GM19463 (cell line): ENCODE results near the gene OR6S1.
A peak's percentile ranks its signal among the peaks of the same experiment; 100 is the strongest.
"Not testable (repeated sequence)": the region's sequence is repeated elsewhere in the genome, so short reads cannot be mapped to it uniquely, and the experiment has no call there.

Source experiments
- ATAC-seq: cut with Tn5 transposase; IDR thresholded peaks from one replicate; pipeline ENCODE4 v1.9.1; 2021; ENCODE audit warnings: mild to moderate bottlenecking, moderate library complexity; ENCODE audit not compliant: unreplicated experiment

OR6S1 gene

DNA sequence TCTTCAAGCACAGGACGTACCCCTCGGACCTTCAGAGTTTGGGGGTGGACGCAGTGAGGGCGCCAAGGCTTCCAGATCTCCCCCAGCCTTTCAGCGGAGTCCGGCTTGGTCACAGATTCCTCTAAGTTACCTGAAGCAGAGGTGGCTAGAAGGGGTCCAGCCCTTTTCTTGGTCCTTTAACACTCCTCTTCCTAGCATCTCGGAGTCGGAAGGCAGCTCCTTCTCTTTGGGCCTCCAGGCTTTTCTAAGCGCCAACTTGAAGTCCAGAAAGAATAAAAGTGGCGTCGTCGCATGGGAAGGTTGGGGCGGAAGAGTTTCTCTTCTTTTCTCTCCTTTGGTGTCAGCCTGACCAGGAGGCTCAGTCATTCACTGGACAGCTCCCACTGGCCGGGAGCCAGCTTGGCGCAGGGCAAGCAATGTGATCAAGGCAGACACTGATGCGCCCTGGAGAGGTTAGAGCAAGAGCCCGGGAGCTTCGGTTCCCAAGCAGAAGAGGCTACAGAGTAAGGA lies 9.6 kb downstream of the OR6S1 start:
- no peak for ATAC-seq

DNA sequence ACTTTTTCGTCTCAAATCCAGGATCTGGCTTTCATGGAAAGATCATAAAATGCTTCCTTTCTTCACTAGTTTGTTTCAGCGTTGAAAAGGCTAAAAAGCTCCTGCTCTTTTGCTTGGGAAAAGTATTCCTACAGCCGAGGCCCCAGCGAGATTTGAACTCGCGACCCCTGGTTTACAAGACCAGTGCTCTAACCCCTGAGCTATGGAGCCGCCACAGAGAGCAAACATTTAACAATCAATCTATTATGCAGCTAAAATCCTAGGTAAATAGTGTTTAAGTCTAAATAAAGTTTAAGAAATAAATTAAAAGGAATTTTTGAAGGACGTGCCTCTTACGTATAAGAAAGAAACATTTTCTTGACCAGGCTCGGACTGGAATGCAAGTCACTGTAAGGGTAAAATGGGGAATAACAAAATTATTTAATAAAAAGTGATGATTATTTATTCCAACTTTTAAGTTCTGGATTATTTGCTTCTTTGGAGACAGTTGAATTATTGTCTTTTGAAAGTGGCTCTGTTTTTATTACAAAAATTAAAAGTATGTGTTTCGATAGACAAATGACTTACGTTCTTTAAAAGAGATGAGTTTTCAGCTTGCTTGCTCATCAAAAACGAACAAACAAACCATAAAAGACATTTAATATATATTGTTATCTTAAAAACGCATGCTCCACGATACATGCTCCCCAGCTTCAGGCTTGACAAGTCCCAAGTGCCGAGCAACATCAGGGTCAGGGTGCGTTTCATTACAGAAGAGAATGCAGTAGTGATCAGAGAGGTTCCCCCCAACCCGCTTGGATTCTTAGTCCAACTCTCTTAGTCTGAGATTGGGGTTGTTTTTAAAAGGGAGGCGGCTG lies 10.2 kb downstream of the OR6S1 start:
- no peak for ATAC-seq

DNA sequence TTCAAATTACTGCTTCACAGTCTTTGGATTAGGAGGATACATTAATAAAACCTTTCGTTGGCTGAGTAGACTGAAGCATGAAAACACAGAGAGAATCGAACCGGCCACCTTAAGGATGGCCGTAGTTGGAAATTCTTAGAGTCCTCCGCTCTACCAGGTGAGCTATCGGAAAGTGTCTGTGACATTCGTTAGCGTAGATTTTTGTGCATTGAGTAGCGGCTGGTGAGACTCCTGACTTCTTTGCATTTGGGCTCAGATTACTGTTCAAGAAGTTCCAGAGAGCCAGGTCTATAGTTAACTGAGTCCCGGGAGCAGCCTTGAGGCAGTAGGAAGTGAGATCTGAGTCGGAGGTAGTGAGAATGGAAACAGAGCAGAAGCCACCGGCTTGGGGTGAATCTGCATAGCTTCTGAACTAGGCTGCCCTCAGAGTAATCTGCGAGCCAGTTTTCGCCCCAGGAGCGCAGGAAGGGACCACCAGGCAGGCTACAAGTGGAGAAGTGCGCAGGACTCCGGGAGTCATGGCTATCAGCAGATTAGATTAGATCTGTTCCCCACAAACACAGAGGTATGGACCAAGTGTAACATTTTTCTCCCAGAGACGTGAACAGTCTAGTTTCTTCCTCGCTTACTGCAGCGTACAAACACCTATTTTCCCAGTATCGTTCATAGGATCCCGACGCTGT lies 11.0 kb downstream of the OR6S1 start:
- ATAC-seq = no peak

DNA sequence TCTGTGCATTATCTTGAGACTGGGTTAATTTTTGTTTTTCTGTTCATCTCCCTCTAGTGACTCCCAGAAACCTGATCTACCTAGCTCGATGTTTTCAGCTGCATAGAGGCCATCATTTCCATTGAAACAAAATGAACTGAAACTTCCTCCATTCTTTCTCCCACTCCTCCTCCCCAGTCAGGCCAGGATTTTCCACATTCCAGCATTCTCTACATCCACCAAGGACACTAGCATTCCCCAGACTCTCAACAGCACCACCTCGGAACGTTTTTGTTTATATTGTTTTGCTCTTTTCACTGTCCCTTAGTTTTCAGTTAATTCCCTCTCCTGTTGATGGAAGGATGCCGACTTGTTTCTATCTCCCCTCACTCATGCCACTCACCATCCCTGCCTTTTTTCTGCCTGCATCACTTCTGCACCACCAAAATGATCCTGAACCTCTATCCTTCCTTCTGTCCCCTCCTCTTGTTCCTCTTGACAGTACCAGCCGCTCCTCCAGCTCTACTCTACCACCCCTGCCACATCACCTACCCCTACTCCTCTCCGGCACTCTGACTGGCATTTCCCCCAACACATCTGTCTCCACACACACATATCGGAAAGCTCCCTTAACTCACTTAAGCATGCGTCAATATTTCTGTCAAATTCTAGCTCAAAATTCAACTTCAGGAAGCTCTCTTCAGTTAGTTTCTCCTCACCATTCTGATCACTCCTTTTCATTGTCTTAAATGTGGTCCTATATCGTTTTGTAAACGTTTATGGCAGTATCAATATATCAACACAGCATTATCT lies 13.2 kb downstream of the OR6S1 start:
- no peak for ATAC-seq

DNA sequence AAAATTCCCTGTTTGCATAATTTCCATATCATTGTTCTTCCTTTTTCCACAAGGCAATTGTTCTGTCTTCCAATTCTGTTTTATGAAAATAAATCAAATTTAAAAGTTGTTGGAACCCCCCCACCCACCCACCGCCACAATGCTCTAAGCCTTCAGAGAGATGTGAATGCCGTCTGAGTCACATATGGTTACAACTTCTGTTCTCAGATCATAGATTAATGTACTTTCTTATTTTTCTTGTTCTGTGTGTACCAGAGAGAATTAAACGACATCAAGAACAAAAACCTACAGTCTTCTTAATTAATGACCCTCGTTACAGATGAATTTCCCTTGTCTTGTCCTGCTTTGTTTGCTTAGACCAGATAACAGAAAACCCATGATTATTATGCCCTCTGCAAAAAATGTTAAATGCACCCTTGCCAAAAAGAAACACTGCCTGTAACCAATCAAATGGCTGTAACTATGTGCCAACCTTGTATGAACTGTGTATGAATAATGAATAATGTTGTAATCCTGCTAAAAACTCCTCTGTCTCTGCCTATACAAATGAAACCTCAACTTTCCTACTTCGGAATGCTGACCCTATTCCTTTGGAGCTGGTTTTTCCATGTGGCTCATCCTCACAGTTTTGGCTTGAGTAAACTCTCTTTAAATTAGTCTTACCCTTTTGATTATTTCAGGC lies 14.0 kb downstream of the OR6S1 start:
- ATAC-seq = no peak

DNA sequence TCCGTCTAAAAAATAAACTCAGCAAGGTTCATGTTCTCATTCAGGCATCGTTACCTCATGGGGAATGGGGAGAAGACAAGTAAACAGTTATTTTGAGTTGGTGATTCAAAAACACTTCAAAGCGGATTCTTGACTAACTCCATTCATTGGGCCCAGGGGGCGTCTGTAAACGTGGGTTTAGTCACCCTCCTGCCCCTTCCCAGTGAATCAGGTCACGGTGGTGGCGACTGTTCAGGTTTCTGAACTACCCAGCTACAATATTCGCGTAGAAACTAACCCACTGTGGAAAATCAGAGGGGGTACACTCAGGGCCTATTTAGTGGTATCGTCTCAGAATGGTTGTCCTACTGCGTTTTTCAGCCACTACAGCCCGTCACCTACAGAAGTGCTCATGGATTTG lies 15.2 kb downstream of the OR6S1 start:
- ATAC-seq = no peak

DNA sequence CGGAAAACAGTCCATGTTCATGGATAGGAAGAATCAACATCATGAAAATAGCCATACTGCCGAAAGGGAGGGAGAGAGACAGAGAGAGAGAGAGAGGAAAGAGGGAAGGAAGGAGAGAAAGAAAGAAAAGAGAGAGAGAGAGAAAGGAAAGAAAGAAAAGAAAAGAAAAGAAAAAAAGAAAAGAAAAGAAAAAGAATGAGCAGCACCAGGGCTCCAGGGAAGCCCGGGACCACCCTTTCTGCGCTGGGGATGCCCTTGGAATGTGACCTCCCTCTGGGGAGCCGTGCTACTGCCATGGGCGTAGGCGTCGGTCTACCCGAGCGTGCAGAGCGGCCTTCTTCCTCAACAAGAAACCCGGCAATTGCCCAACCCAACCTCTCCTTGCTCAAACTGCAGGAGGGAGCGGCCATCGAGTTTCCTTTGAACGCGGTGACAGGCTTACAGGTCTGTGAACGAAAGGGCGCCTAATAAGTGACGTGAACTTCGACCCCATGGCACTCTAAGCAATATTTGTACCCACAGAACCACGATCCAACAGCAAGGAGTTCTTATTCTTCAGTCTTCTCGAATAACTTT lies 16.9 kb downstream of the OR6S1 start:
- ATAC-seq = peak; percentile 42

DNA sequence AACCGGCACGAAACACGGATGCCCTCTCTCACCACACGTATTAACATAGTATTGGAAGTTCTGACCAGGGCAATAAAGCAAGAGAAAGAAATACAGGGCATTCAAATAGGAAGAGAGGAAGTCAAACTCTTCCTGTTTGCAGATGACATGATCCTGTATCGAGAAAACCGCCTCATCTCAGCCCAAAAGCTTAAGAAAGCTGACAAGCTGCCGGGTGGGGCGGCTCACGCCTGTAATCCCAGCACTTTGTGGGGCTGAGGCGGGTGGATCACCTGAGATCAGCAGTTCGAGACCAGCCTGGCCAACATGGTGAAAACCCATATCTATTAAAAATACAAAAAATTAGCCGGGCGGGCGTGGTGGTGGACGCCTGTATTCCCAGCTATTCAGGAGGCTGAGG lies 17.7 kb downstream of the OR6S1 start:
- no peak for ATAC-seq

DNA sequence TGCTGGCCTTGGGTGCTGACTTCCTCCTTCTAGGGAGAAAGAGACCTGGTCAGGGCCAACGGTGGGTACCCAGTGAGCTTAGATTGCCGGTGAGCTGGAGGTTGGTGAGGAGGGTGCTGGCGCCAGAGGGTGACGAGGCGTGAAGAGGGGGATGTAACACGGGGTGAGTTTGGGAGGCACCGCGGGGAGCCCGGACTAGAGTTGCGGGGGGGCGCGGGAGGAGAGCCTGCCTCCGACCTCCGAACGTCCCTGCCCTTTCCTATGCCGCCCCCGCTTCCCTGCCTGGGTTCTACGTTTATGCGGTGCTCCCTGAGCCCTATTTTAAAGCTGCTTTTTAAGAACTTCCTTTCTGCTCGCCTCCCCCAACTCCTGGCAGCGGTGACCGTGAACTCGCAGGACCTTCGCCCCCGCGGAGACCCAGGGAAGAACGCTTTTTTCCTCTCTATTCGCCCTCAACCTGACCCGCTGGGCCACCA lies 18.6 kb downstream of the OR6S1 start:
- no peak for ATAC-seq

DNA sequence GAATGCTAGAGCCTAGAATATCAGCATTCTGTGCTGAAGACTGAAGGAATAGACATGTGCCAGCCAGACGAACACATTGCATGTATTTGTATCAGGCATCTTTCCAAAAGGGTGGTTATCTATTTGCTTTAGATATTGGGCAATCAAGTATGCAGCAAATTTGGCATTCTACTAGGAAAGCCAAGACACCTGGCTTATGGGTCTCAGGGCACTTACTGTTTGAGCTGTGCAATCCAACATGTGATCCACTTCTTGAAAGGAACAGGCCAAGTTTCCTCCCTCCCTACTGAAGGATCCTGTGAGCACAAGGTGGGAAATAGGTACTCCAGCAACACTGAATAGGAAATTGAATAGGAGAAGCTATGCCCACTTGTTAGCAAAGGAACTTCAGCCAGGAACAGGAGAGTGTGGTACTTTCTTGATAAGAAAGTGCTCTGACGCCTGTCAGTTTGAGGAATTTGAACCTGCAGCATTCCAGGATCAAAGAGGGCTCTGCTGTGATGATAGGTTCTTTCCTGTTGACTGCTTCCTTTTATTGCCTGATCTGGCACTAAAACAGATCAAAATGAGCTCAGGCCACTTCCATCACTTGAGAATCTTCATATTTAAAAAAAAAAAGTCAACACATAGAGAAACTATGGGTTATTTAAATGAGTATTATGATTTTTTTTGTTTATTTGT lies 20.6 kb downstream of the OR6S1 start:
- no peak for ATAC-seq

DNA sequence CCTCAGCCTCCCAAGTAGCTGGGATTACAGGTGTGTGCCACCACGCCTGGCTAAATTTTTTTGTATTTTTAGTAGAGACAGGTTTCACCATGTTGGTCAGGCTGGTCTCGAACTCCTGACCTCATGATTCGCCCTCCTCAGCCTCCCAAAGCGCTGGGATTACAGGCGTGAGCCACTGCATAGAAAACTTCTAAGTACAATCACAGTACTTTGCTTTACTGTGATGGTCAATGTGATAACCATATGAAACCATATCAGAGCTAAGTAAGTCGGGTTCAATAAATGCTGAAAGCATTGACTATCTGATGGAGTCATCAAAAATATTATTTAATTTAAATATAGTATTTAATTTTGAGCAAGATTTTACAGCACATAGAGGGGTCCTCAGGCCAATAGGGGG lies 21.8 kb downstream of the OR6S1 start:
- not testable (repeated sequence) for ATAC-seq

DNA sequence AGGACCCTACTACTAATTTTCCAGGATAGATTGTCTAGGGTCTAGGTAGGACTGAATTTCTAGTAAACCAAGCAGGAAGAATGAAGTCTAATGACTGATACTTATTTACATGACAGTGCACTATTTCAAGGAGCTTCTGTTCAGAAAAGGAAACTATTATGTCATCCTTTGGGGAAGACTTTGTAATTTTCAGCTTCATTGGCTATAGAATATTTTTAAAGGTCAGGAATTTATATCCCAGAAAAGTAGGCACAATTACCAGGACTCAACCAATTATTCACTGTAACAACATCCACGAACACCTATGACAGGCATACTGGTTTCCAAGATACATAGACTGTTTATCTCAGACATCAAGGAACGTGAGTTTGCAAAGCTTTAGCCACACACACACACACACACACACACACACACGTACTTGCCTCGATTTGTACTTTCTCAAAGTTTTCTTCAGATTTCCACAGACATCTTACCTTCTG lies 23.2 kb downstream of the OR6S1 start:
- no peak for ATAC-seq

DNA sequence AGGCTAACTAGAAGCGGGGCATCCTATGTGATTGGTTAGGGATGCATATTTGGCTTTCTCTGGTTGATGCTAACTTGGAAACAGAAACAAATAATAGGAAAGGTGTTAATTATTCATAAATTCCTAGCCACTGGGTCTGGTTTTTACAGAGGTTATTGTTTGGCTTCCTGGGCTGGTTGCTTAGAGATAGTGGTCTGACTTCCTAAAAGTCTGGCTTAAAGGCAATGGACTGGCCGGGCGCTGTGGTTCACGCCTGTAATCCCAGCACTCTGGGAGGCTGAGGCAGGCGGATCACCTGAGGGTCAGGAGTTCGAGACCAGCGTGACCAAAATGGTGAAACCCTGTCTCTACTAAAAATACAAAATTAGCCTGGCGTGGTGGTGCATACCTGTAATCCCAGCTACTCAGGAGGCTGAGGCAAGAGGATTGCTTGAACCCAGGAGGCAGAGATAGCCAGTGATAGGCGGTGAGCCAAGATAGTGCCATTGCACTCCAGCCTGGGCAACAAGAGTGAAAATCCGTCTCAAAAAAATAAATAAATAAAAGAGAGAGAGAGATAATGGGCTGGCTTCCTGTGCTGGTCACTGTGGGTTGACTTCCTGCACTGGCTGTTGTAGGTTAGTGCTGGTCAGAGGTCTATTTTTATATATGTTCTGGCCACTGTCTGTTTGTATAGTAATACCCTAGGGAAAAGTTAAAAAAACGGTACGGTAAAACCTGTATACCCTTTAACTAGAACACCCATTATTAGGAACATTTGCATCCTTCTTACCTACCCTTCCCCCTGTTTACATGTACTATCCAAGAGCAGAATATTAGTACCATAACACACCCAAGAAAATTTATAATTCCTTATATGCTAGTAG lies 24.1 kb downstream of the OR6S1 start:
- ATAC-seq = peak; percentile 28

DNA sequence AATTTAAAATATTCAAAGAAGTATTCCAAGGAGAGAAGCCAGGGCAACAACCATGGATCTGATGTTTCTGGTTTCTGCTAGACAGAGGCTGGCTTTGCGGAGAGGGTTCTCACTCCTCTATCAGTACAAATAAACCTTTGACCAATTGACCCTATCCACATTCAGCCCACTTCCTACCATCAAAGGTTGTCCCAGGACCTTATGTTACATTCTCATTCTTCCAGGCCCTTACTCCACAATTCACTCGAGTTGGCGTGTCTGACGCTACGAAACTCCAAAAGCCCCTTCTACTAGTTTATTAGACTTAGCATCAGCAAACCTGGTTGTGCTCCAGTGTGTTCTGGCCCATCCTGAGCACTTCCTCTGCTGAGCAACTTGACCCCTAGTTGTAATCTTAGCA lies 25.5 kb downstream of the OR6S1 start:
- no peak for ATAC-seq

DNA sequence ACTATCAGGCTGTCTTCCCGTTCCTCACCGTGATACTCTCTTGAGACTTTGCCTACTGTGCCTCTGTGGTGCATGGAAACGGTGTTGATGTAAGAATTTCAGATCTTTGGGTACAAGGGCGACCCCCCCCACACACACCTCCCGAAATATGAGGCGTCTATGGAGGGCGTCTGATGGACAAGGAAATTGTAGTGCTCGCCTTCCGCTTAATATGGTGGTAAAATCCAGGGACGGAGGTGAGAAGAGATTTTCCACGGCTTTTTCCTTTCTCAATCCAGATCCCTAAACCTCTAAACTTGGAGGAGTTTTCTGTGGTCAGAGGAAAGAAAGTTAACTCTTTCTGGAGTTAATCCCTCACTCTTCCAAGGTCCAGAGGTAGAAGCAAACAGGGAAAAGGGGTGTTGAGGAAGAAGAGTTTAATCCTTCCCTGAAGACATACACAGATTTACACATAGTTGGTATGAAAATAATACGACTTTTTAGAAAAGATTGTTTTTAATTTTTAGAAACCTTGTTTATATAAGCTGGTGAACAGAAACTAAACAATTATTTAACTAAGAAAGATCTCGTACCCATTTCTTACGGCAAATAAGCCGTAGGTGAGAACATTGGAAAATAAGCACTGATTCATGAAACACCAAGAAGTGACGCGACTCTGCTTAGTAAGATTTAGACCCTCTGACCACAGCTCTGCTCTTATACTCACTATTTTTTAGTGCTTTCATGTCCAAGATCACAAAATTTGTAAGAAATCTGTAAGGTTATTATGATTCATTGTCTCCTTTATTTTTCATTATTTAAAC lies 27.3 kb downstream of the OR6S1 start:
- ATAC-seq = no peak

DNA sequence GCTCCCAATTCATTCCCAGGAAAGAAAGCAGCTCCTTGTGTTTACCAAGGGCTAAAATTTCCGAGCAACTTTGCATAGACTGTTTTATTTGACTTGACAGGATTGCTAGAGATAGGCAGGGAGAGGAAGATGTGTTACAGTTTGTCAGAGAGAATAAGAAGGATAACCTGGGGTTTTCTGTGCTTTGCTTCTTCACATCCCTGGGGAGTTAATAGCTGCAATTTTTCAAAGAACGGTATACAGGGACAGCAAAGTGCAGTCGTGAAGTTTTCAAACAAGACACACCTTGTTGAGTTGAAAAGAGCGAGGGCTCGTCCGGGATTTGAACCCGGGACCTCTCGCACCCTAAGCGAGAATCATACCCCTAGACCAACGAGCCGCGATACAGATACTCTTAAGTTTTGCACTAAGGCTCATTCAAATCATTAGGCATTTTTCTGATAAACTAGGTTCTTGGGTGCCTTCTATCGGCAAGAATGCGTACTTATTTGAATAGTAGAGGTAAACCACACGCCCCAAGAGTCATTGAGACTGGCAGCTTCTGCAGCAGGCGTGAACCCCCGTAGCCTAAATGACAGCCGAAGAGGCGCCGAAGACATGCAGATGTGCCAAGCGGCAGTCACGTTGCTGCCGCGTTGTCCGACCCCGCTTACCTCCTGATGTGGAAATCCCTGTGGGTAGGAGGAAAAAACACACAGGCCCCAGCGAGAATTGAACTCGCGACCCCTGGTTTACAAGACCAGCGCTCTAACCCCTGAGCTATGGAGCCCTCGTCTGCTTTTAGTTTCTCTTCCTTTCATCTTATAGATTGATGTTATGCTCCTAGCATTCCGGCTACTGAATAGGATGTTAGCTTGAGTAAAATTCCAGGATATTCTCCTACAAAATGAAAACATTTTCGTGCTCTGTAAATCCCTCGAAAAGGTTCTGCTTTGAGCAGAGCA lies 28.1 kb downstream of the OR6S1 start:
- ATAC-seq = peak; percentile 64

DNA sequence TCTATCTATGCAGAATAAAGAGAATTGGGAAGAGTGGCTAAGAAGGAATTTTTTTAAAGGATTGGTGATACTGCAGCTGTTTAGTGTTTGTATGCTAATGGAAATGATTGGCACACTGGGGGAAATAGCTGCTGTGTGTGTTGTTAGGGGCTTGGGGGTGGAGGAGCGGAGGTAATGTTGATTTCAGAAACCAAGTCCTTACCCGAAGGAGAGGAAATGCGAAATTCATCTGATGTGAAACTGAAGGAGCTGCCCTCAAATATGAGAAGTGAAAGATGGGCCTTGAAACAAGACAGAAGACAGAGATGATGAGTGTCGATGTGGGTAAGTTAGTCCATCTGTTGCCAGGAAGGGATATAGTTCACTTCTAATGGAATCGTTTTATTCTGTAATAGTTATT lies 29.1 kb downstream of the OR6S1 start:
- no peak for ATAC-seq
